B cell (primary cell): Measurements from ENCODE around the gene ULK4. TPM values are rescaled to one million over a fixed set of nuclear protein-coding genes. Genes with fewer than 3 reads are reported as not detected.

ENCODE experiments used
- ATAC-seq: fragments of 200-7000 bp; cut with Tn5 transposase; one replicate; pipeline ENCODE4 v1.10.0; 2021; ENCODE audit warnings: low read depth, mild to moderate bottlenecking, moderate number of reproducible peaks, moderate library complexity
- CTCF ChIA-PET: fragments of 350-600 bp; sonication (Branson Sonifier 250); formaldehyde crosslinking; loops from one replicate; lab custom pipeline; 2021; ENCODE audit warnings: antibody characterized with exemption, inconsistent platforms; lab: Charles Lee
- POLR2A ChIA-PET: fragments of 350-600 bp; sonication (Branson Sonifier 250); formaldehyde crosslinking; loops from one replicate; lab custom pipeline; 2021; ENCODE audit warnings: antibody characterized with exemption; lab: Charles Lee
- DNase-seq: peaks from one replicate; pipeline ENCODE4 v3.0.0; 2013
- H2AFZ ChIP-seq: 2 replicates; pipeline ENCODE4 v1.6.1; 2012; ENCODE audit warnings: mild to moderate bottlenecking, low read depth, low read length; ENCODE audit not compliant: insufficient read depth, poor library complexity, severe bottlenecking
- H3K27ac ChIP-seq, 2 donors: 1 replicate in 1 of 2; 2 replicates in 1 of 2; pipeline ENCODE4 v1.5.1; 2012 to 2013; ENCODE audit warnings: low read length in 2 of 2, mild to moderate bottlenecking in 2 of 2, moderate library complexity in 1 of 2
- H3K27me3 ChIP-seq, 4 experiments: fragments of 200-600 bp in 1 of 4; sonication (generic) in 1 of 4; replicated peaks in 1 of 4; 1 replicate in 2 of 4; 2 replicates in 2 of 4; pipeline versions ENCODE4 v1.6.1 to v1.7.0; 2013 to 2016; ENCODE audit warnings: low read length in 3 of 4, mild to moderate bottlenecking in 2 of 4, mixed read lengths in 1 of 4, moderate library complexity in 1 of 4; ENCODE audit not compliant: insufficient read depth in 4 of 4, control insufficient read depth in 3 of 4; ENCODE audit errors: control extremely low read depth in 1 of 4
- H3K36me3 ChIP-seq, 2 experiments: replicated peaks in 1 of 2; 1 replicate in 1 of 2; 2 replicates in 1 of 2; pipeline versions ENCODE4 v1.6.1 to v1.7.1; 2013; ENCODE audit warnings: low read length in 1 of 2; ENCODE audit not compliant: insufficient read depth in 2 of 2, control insufficient read depth in 1 of 2; ENCODE audit errors: control extremely low read depth in 1 of 2, extremely low read depth in 1 of 2
- H3K4me1 ChIP-seq, 2 donors: fragments of 200-600 bp in 1 of 2; sonication (generic) in 1 of 2; 1 replicate in 1 of 2; 2 replicates in 1 of 2; pipeline versions ENCODE4 v1.5.1 to v1.6.1; 2013 to 2017; ENCODE audit warnings: low read length in 2 of 2; ENCODE audit not compliant: control insufficient read depth in 2 of 2, insufficient read depth in 2 of 2
- H3K4me2 ChIP-seq: replicated peaks from 2 replicates; pipeline ENCODE3; 2012; ENCODE audit warnings: mild to moderate bottlenecking, low read depth, low read length; ENCODE audit not compliant: poor library complexity, severe bottlenecking
- H3K4me3 ChIP-seq, 5 experiments: fragments of 200-600 bp in 1 of 5; sonication (generic) in 1 of 5; 1 replicate in 3 of 5; 2 replicates in 2 of 5; pipeline versions ENCODE4 v1.5.1 to v1.7.0; 2011 to 2016; ENCODE audit warnings: low read length in 4 of 5, mild to moderate bottlenecking in 4 of 5, low read depth in 2 of 5, control low read depth in 1 of 5, moderate library complexity in 1 of 5; ENCODE audit not compliant: insufficient read depth in 1 of 5; ENCODE audit errors: control extremely low read depth in 1 of 5, extremely low read depth in 1 of 5
- H3K79me2 ChIP-seq: fragments of 200-600 bp; sonication (generic); one replicate; pipeline ENCODE4 v1.6.0; 2016; ENCODE audit warnings: low read length; ENCODE audit not compliant: control insufficient read depth, insufficient read depth
- H3K9ac ChIP-seq: fragments of 200-600 bp; sonication (generic); 2 replicates; pipeline ENCODE4 v1.6.1; 2017; ENCODE audit warnings: mild to moderate bottlenecking, low read length, moderate library complexity
- H3K9me3 ChIP-seq, 3 donors: one replicate each; pipeline versions ENCODE4 v1.6.1 to v1.7.1; 2013; ENCODE audit warnings: low read length in 2 of 3; ENCODE audit not compliant: control insufficient read depth in 2 of 3, insufficient read depth in 1 of 3; ENCODE audit errors: control extremely low read depth in 1 of 3
- H4K20me1 ChIP-seq: 2 replicates; pipeline ENCODE4 v1.6.0; 2012; ENCODE audit warnings: mild to moderate bottlenecking, low read length; ENCODE audit not compliant: insufficient read depth, control insufficient read depth, poor library complexity, severe bottlenecking
- H3K27ac Mint-ChIP-seq: one replicate; pipeline ENCODE4 v1.8.0; 2021; ENCODE audit warnings: mixed read lengths
- H3K27me3 Mint-ChIP-seq: one replicate; pipeline ENCODE4 v1.8.0; 2021; ENCODE audit warnings: mixed read lengths
- H3K4me1 Mint-ChIP-seq: one replicate; pipeline ENCODE4 v1.8.0; 2021; ENCODE audit warnings: mixed read lengths
- H3K4me3 Mint-ChIP-seq: one replicate; pipeline ENCODE4 v1.8.0; 2021; ENCODE audit warnings: mixed read lengths
- H3K9me3 Mint-ChIP-seq: one replicate; pipeline ENCODE4 v1.8.0; 2022; ENCODE audit warnings: mixed read lengths; ENCODE audit not compliant: insufficient read depth
- CTCF ChIP-seq: fragments of 200-600 bp; IDR thresholded peaks from one replicate; pipeline ENCODE4 v1.8.0; 2022; ENCODE audit warnings: antibody characterized with exemption, mild to moderate bottlenecking
- EZH2 ChIP-seq: IDR thresholded peaks from 2 replicates; pipeline ENCODE4 v1.6.1; 2012; ENCODE audit warnings: borderline replicate concordance, low read depth, mild to moderate bottlenecking, moderate library complexity, low read length; ENCODE audit not compliant: insufficient read depth, poor library complexity, severe bottlenecking
- WGBS: methylation state at CpG from one replicate; pipeline ENCODE4 v1.1.5; 2013; ENCODE audit warnings: missing lambda C conversion rate; ENCODE audit not compliant: insufficient coverage; 5-methylcytosine and 5-hydroxymethylcytosine counted together
- intact Hi-C: fragments of 100-400 bp; cut with micrococcal nuclease; formaldehyde crosslinking; loops from one replicate; pipeline ENCODE4 v1.10.0; 2022
- polyA plus RNA-seq: library from polyadenylated mRNA; depleted of rRNA; stranded (reverse); fragments of >200 nt; gene quantifications from 2 replicates; pipeline ENCODE4 v1.2.3, GENCODE V29; 2012
- total RNA-seq, 2 donors: library from RNA; stranded (reverse); fragments of 120-200 nt in 1 of 2; gene quantifications; 1 replicate in 1 of 2; 2 replicates in 1 of 2; pipeline versions ENCODE4 v1.2.3 to v1.2.4, GENCODE V29; 2013 to 2022

The ULK4 gene
- total and polyA plus RNA-seq, 2 donors (not counting 1 experiment from before 2014, with no cell fraction given), result 5.2 to 33.7 TPM

DNA sequence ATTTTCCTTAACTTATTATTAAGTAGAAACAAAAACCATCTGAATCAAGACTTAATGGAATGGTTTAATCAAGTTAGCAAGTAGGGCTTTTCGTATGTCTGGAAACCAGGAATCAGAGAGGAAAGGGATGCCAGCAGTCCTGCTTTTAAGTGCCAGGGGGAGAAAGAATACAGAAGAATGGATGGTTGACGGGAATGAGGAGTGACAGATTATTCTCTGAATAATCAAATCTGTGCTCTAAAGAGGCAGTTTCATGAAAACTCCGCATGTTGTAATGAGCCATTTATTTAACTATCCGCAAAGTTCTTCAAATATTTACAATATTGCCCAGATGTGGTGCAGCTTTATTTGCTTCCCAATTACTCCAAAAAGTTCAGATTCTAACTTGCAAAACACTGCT is 659.6 kb downstream of the ULK4 start:
- DNase-seq (no peak), ATAC-seq (no peak)
- Mint-ChIP-seq H3K9me3 (no peaks in the 10 kb centered on the region), H3K27me3 (no peaks in the 10 kb centered on the region), H3K4me1 (no peaks in the 10 kb centered on the region), H3K27ac (no peak overlapping the region), H3K4me3 (no peak overlapping the region)
- H3K27ac ChIP-seq, result no peak overlapping the region
- H3K9ac ChIP-seq, result no peak overlapping the region
- TF ChIP-seq CTCF (no peak), EZH2 (no peak)
- H3K4me1 ChIP-seq, result no peaks in the 10 kb centered on the region
- H3K79me2 ChIP-seq, result no peaks in the 10 kb centered on the region
- no peak overlapping the region for H3K4me2 ChIP-seq
- intact Hi-C loops, result no loop called here
- H3K36me3 ChIP-seq, result no peaks in the 10 kb centered on the region
- 100% methylated on average over 3 of the region's 4 CpGs for WGBS
- H2AFZ ChIP-seq, result no peak overlapping the region
- ChIA-PET POLR2A (no interaction called here), CTCF (no interaction called here)
- H4K20me1 ChIP-seq, result no peaks in the 10 kb centered on the region
- no peaks in the 10 kb centered on the region for H3K27me3 ChIP-seq
- no peaks in the 10 kb centered on the region for H3K9me3 ChIP-seq
- H3K4me3 ChIP-seq, result no peak overlapping the region

GRCh38 chr3:41301548-41301947 is 660.4 kb downstream of the ULK4 start:
- Mint-ChIP-seq H3K4me1 (no peaks in the 10 kb centered on the region), H3K4me3 (no peak overlapping the region), H3K9me3 (no peaks in the 10 kb centered on the region), H3K27me3 (no peaks in the 10 kb centered on the region), H3K27ac (no peak overlapping the region)
- Histone ChIP-seq H3K27me3 (no peaks in the 10 kb centered on the region), H3K4me2 (no peak overlapping the region), H3K4me3 (no peak overlapping the region), H2AFZ (no peak overlapping the region), H3K79me2 (no peaks in the 10 kb centered on the region), H4K20me1 (no peaks in the 10 kb centered on the region), H3K27ac (no peak overlapping the region), H3K4me1 (no peaks in the 10 kb centered on the region), H3K36me3 (no peaks in the 10 kb centered on the region), H3K9ac (no peak overlapping the region), H3K9me3 (no peaks in the 10 kb centered on the region)
- ATAC-seq (no peak), DNase-seq (no peak)
- TF ChIP-seq EZH2, result no peak
- TF ChIP-seq CTCF, result no peak
- ChIA-PET CTCF (no interaction called here), POLR2A (no interaction called here)
- intact Hi-C loops, result no loop called here
- no CpG with 5 or more reads among the region's 3 CpGs for WGBS
